NCI-H82 (cell line): ENCODE data around the gene GPR68.
A peak's percentile ranks its signal among the peaks of the same experiment; 100 is the strongest.
"Not testable (repeated sequence)": the region's sequence is repeated elsewhere in the genome, so short reads cannot be mapped to it uniquely, and the experiment has no call there.

Experiments used
- DNase-seq: peaks from one replicate; lab custom pipeline; 2025; lab: John Stamatoyannopoulos, UW

GPR68 gene

DNA sequence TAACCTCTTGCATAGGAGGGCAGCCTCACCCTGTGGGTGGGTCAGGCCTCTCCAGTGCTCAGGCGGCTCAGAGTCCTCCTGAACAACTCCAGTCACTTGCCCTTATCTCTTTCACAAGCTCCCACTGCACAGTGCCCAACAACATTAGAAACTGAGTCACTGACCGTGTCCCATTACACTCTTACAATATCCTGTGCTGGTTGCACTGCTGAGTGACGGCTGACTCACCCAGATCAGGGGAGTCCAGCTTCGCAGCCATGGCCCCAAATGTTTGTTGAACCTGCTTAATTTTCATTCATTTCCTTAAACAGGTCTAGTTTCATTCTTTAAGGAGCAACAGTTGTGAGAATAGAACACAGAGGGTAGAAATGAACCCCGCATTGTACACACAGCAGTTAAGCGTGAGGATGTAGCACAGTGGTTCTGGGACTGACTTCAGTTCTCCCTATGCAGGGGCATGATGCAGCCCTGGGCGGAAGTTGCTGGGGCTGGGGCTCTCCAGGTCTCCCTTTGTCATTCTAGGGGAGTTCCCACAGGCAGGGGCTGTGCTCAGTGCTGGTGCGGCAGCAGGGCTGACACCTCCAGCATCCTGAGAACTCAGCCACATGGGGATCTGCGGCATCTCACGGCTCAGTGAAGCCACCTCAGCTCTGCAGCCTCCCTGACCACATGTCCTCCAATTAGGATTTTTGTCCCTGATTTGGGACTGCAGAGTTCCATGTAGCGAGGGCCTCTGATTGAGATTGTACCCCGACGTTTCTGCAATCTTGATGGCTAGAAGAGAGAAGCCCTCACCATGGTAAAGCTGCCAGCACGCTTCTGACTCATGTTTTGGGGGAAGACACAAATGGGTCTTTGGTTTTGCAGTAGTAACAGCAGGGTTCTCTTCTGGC lies 16.1 kb downstream of the GPR68 start:
- DNase-seq, result no peak

DNA sequence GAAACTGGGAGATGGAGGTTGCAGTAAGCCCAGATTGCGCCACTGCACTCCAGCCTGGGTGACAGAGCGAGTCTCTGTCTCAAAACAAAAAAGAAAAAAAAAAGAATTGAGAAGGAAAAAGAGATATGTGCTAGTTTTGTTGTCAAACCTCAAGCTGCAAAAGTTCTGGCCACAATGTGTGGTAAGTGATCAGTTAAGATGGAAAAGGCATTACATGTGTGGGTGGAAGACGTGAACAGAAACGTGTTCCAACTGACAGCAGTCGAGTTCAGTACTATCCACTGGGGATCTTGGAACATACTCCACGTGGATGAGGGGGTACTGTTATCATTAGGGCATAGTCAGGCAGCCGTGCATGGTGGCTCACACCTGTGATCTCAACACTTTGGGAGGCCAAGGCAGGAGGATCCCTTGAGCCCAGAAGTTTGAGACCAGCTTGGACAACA lies 17.3 kb downstream of the GPR68 start:
- no peak for DNase-seq

DNA sequence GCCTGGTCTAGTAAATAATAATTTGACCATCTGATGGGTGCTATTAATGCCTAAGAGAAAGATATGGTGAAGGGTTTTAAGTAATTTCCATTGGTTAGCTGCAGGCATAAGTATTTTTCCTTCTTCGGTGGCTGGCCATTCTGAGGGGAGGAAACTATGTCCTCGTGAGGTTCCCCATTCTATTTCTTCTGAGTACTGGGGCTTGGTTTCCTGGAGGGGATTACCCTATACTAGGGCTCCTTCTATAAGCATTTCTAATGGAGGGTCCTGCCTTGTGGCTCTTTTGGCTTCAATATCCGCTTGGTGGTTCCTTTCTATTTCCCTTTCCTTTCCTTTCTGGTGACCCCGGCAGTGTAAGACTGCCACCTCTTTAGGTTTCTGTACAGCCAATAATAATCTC lies 18.1 kb downstream of the GPR68 start:
- DNase-seq, result not testable (repeated sequence)

- no peak for DNase-seq
These were observed 19.5 kb downstream of the GPR68 start for GRCh38 chr14:91225025-91225424.

DNA sequence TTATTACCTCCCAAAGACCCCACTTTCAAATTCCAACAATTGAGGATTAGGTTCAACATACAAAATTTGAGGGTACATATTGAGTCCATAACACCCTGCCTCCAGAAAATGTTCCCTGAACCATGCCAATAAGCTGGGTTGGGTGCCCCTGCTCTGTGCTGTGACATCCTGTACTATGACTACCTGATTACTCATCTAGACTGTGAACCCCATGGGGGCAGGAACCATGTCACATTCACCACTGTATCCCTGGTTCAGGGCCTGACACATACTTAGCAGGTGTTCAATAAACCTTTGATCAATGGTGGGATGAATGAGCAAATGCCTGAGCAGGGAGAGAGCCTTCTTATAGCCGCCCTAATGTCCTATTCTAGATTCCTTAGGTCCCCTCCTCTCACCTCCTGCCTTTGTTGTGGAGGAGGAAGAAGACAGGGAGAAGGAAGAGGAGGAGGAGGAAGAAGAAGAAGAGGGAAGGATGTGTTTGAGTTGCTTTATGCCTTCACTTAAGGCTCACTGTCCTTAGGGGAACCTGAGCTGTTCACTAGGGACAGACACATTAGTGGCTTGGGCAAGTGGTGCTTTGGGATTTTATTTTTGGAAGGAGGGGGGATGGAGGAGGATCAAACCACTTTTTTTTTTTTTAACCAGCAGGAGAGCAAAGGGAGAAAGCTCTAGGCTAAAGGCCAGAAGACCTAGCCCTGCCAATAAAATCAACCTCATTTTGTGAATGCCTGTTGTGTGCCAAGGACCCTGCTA lies 21.3 kb downstream of the GPR68 start:
- DNase-seq, result no peak

- no peak for DNase-seq
These were observed 23.2 kb downstream of the GPR68 start for GRCh38 chr14:91221270-91221669.

GRCh38 chr14:91220581-91221000 lies 23.9 kb downstream of the GPR68 start:
- DNase-seq, result no peak

DNA sequence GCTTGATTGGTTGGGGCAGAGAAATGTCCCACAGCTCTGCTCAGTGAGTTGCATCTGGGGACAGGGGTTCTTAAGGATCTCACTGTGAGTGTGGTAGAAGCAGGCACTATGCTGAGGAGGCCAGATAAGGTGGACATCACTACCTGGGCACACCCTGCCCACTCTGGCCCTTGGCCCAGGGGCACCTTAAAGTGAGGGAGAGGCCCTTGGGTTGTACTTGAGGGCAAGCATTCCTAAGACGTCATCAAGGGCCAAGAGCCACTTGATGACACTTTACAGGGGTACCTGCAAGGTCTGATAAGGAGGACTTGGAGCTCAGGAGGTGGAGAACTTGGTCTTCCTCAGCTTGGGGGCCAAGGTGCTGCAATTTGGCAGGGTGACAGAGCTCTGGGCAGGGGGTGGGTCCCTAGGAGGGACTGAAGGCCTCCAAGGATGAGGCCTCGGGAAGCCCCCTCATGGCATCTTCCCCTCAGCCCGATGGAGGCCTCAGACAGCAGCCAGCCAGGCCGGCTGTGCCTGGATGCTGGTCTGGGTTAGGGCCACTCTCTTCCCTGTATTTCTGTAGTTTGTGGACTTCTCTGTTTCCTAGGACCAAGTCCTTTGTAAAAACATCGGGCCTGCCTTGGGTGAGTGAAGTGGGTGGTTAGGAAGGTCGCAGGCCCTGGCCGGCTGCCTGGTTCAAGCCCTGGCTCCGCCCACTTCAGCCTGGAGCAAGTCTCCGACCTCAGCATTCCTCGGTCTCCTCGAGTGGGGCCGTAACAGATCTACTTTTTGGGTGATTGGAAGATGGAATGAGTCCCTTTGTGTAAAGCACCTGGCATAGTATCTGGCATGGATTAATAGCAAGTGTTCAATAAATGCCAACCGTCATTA lies 24.8 kb downstream of the GPR68 start:
- DNase-seq, result no peak

DNA sequence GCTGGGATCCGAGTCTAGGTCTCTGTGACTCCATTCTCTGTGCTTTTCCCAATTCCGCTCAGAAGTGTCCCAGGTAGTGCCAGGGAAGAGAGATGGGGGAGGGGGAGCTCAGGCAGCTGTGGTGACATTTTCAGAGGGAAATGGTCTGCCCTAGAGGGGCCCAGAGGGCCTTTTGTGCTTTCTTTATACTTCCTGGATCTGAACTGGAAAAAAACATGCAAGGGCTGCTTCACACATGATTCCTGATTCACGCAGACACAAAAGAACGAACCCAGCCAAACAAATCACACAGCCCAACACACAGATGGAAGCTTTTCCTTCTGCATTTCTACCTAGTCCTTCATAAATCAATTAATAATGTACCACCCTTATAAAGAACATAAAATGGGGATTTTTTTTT lies 26.5 kb downstream of the GPR68 start:
- DNase-seq, result no peak

- DNase-seq, result no peak
These were observed 27.7 kb downstream of the GPR68 start for GRCh38 chr14:91216731-91217226.

DNA sequence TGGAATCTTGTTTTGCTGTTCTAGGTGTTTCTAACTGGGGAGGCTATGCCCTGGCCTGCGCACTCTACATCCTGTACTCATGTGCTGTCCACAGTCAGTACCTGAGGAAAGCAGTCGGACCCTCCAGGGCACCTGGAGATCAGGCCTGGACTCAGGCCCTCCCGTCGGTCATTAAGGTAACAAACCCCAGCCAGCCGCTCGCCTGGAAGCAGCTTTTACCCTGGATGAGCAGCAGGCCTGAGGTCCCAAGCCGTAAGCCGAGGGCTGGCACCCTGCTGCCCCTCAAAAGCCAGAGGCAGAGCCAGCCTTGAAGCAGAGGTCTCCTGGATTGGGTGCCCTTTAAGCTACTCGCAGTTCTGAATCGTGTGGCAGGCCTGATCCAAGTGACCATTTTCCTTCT lies 29.1 kb downstream of the GPR68 start:
- DNase-seq, result no peak

DNA sequence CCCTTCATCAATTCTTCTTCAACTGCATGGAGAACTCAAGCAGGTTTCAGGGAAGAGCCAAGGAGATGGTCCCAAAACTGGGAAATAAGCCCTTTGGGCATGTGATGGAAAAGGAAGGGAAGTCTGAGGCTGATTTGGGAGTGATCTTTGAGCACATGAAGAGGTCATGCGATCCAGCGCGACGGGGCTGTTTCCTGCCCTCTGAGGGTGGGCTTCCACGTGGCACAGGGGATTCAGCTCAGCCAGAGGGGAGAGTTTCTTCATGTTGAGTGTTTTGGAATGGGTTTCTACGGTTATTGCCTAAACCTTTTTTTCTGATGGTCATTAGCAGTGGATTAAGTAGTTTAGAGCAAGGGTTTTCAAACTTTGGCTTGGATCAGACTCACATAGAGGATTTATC lies 30.2 kb downstream of the GPR68 start:
- DNase-seq, result no peak

- no peak for DNase-seq
These were observed 33.5 kb downstream of the GPR68 start for GRCh38 chr14:91211017-91211416.

DNA sequence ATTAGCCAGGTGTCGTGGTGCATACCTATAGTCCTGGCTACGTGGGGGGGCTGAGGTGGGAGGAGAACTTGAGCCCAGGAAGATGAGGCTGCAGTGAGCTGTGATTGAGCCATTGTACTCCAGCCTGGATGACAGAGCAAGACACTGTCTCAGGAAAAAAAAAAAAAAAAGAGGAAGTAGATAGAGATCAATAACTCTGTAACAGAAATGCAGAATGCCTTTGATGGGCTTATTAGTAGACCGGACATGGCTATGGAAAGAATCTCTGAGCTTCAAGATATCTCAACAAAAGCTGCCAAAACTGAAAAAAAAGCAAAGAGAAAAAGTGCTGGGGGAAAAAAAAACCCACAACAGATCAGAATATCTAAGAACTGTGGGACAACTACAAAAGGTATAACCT lies 37.5 kb downstream of the GPR68 start:
- DNase-seq, result no peak

DNA sequence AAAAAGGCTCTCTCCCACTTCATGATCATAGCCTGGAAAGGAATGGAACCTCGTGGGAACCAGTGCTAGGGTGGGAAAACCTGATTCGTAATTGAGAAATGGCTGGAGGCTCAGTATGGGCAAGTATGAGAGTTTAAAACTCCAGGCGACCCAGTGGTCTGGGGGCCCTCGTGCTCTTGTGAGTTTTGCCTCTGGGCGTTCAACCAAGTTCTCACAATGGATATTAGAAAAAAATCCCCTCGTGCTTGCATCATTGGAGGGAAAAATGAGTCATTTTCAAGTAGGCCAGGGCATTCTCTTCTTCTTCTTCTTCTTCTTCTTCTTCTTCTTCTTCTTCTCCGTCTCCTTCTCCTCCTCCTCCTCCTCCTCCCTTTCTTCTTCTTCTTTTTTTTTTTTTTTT lies 39.0 kb downstream of the GPR68 start:
- DNase-seq, result no peak

GRCh38 chr14:91204657-91205056 lies 39.8 kb downstream of the GPR68 start:
- no peak for DNase-seq

DNA sequence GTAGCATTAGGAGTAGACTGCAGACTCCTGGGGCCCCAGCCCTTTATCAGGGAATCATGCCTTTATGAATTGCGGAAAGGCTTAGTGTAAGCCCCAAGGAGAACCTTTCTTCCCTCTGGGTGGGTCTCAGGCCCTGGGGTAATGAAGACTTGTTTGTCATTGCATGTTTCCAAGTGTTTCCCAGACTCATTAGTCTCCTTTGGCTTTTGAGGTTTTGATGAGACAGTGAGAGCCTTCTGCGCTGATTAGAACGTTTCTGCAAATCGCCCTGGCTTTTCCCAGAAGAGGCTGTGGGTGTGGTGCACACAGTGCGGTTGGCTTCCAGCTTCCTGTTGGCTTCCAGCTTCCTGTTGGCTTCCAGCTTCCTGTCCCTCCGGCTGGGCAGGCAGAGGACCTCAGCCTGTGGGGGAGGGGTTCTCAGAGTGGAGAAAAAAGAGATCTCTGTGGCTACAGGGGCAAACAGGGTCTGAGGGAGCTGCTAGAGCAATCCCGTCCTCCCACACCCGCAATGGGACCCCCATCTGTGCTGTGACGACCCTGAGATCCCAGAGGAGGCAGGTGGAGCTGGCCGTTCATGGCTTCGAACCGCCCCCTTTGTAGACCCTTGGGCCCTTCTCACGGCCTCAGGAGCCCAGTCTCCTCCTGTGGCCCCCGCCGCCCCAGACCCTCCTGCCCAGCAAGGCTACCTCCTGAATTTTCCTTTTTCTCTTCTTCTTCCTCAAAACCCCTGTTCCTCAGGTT lies 42.1 kb downstream of the GPR68 start:
- peak; percentile 83 for DNase-seq

DNA sequence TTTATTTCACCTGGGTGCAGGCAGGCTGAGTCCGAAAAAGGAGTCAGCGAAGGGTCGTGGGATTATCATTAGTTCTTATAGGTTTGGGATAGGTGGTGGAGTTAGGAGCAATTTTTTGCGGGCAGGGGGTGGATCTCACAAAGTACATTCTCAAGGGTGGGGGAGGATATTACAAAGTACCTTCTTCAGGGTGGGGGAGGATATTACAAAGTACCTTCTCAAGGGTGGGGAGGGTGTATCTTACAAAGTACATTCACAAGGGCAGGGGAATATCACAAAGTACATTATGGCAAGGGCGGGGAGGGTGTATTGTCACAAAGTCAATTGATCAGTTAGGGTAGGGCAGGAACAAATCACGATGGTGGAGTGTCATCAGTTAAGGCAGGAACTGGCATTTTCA lies 43.7 kb downstream of the GPR68 start:
- not testable (repeated sequence) for DNase-seq

GRCh38 chr14:91197631-91198030 lies 46.9 kb downstream of the GPR68 start:
- DNase-seq, result no peak

DNA sequence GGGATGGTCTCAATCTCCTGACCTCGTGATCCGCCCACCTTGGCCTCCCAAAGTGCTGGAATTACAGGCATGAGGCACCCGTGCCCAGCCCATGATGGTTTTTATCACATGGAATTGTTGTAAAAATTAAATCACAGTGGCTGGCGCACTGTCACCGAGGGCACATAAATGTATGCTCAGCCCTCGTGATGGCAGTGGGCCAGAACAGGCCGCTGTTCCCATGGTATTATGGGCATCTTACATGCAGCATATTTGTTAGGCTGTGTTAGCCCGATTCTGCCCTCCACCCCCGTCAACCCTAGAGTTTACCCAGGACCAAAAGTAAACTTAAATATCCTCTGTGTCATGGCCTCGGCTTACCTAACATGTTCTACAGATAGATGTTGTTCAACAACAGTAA lies 48.6 kb downstream of the GPR68 start:
- no peak for DNase-seq

DNA sequence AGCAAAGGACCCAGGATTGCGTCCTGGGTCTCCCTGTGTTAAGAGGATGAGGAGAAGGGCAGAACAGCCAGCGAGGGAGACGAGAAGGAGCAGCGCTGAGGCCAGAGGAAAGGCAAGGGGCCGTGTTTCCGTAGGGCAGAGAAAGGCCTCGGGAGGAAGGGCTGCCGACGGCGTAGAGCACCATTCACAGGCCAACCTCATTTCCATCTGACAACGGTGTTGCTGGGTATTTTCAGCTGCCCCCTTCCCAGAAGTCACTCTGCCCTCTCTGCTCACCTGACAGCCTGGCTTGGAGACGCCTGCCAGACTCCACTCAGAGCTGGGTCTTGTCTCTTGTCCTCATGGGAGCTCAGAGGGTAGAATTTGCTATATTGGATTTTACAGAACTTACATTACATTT lies 51.4 kb downstream of the GPR68 start:
- no peak for DNase-seq
